HCT116 (cell line): ENCODE results near the gene PSMA8. TPM values are rescaled to one million over a fixed set of nuclear protein-coding genes. Genes with fewer than 3 reads are reported as not detected.

Experiments used
- ATAC-seq: fragments of 200-7000 bp; cut with Tn5 transposase; 2 replicates; pipeline ENCODE4 v1.9.1; 2020; ENCODE audit warnings: mild to moderate bottlenecking, moderate library complexity
- BruUV-seq: library from RNA; stranded (reverse); fragments of 400-500 nt; replicated peaks from 2 replicates; lab custom pipeline; 2021; lab: Mats Ljungman, UMichigan
- CTCF ChIA-PET: fragments of 300-600 bp; sonication (Branson Sonifier 250); formaldehyde crosslinking; loops from one replicate; lab custom pipeline; 2021; ENCODE audit warnings: antibody characterized with exemption; lab: Charles Lee
- POLR2A ChIA-PET: fragments of 300-600, 350-600 bp; sonication (Branson Sonifier 250); formaldehyde crosslinking; loops from one replicate; lab custom pipeline; 2021; ENCODE audit warnings: antibody characterized with exemption; lab: Charles Lee
- RAD21 ChIA-PET, 2 experiments: fragments of 300-600 bp; sonication (Branson Sonifier 250); formaldehyde crosslinking; loops; one replicate each; lab custom pipeline; 2023; ENCODE audit warnings: low total read pairs in 2 of 2; ENCODE audit not compliant: uncharacterized antibody in 2 of 2, unreplicated experiment in 2 of 2, low non-redundant PET in 1 of 2; lab: Charles Lee
- DNase-seq: peaks from one replicate; pipeline ENCODE4 v3.0.0-alpha.2; 2010; ENCODE audit warnings: low read depth, low spot score
- H2AFZ ChIP-seq: fragments of 200-600 bp; shearing (Covaris generic), sonication (generic); 2 replicates; pipeline ENCODE4 v1.6.1; 2017; ENCODE audit warnings: low read depth, mixed run types, mixed read lengths, antibody characterized with exemption, low read length; ENCODE audit not compliant: poor library complexity, severe bottlenecking
- H3K27ac ChIP-seq: 2 replicates; pipeline ENCODE4 v1.5.1; 2012; ENCODE audit warnings: low read depth, low read length
- H3K27me3 ChIP-seq: fragments of 200-600 bp; sonication (generic); 2 replicates; pipeline ENCODE4 v1.6.1; 2016; ENCODE audit warnings: mixed run types, low read length, mixed read lengths; ENCODE audit not compliant: insufficient read depth
- H3K36me3 ChIP-seq, 2 experiments: fragments of 200-500 bp in 1 of 2; fragments of 200-600 bp in 1 of 2; sonication (Bioruptor generic) in 1 of 2; sonication (generic) in 1 of 2; 2 replicates each; pipeline versions ENCODE4 v1.5.1 to v1.6.1; 2014 to 2016; ENCODE audit warnings: low read length in 2 of 2, inconsistent platforms in 1 of 2, mixed read lengths in 1 of 2, mixed run types in 1 of 2; ENCODE audit not compliant: insufficient read depth in 2 of 2, control insufficient read depth in 1 of 2
- H3K4me1 ChIP-seq, 2 experiments: fragments of 200-600 bp in 1 of 2; sonication (generic) in 1 of 2; 2 replicates each; pipeline versions ENCODE4 v1.5.1 to v1.6.1; 2012 to 2017; ENCODE audit warnings: low read length in 2 of 2, inconsistent platforms in 1 of 2, mild to moderate bottlenecking in 1 of 2, mixed read lengths in 1 of 2, mixed run types in 1 of 2, moderate library complexity in 1 of 2; ENCODE audit not compliant: insufficient read depth in 2 of 2, control insufficient read depth in 1 of 2
- H3K4me2 ChIP-seq: fragments of 200-600 bp; sonication (generic); 2 replicates; pipeline ENCODE4 v1.6.1; 2017; ENCODE audit warnings: mixed run types, low read length, mixed read lengths
- H3K4me3 ChIP-seq, 2 experiments: fragments of 200-600 bp in 1 of 2; sonication (generic) in 1 of 2; replicated peaks in 1 of 2; 2 replicates each; pipeline ENCODE4 v1.5.1; 2011 to 2016; ENCODE audit warnings: low read length in 2 of 2, control low read depth in 1 of 2, low read depth in 1 of 2, mild to moderate bottlenecking in 1 of 2, mixed read lengths in 1 of 2, mixed run types in 1 of 2
- H3K79me2 ChIP-seq: fragments of 200-600 bp; sonication (generic); 2 replicates; pipeline ENCODE4 v1.6.1; 2017; ENCODE audit warnings: mild to moderate bottlenecking, mixed run types, low read length, moderate library complexity, mixed read lengths; ENCODE audit not compliant: insufficient read depth
- H3K9ac ChIP-seq: fragments of 200-600 bp; sonication (generic); 2 replicates; pipeline ENCODE4 v1.6.1; 2016; ENCODE audit warnings: low read length, mixed read lengths
- H3K9me2 ChIP-seq: fragments of 200-600 bp; sonication (generic), shearing (Covaris generic); 2 replicates; pipeline ENCODE4 v1.6.1; 2017; ENCODE audit warnings: mixed run types, mild to moderate bottlenecking, moderate library complexity; ENCODE audit not compliant: insufficient read depth
- H3K9me3 ChIP-seq, 2 experiments: fragments of 200-500 bp in 1 of 2; fragments of 200-600 bp in 1 of 2; sonication (Bioruptor generic) in 1 of 2; sonication (generic) in 1 of 2; 2 replicates each; pipeline ENCODE4 v1.6.1; 2014 to 2017; ENCODE audit warnings: low read length in 2 of 2, mixed read lengths in 2 of 2, inconsistent platforms in 1 of 2, low read depth in 1 of 2, mild to moderate bottlenecking in 1 of 2, mixed run types in 1 of 2, moderate library complexity in 1 of 2; ENCODE audit not compliant: control insufficient read depth in 1 of 2, insufficient read depth in 1 of 2
- H4K20me1 ChIP-seq: fragments of 200-600 bp; sonication (generic), shearing (Covaris generic); 2 replicates; pipeline ENCODE4 v1.6.1; 2017; ENCODE audit warnings: mixed run types, mild to moderate bottlenecking, moderate library complexity; ENCODE audit not compliant: insufficient read depth
- CBX3 ChIP-seq: IDR thresholded peaks from 2 replicates; pipeline ENCODE4 v1.6.1; 2012; ENCODE audit warnings: low read depth
- CTCF ChIP-seq, 3 experiments: fragments of 200-600 bp in 1 of 3; sonication (generic) in 1 of 3; IDR thresholded peaks in 2 of 3; conservative IDR thresholded peaks in 1 of 3; 2 replicates each; pipeline ENCODE4 v1.5.1; 2012 to 2017; ENCODE audit warnings: low read depth in 2 of 3, low read length in 2 of 3, antibody characterized with exemption in 1 of 3, borderline replicate concordance in 1 of 3, control low read depth in 1 of 3, mild to moderate bottlenecking in 1 of 3, mixed read lengths in 1 of 3, mixed run types in 1 of 3, moderate library complexity in 1 of 3; ENCODE audit not compliant: insufficient read depth in 1 of 3
- ELF1 ChIP-seq: IDR thresholded peaks from 2 replicates; pipeline ENCODE4 v1.6.1; 2012; ENCODE audit warnings: low read depth, borderline replicate concordance
- EZH2 ChIP-seq: fragments of 200-600 bp; sonication (generic); IDR thresholded peaks from 2 replicates; pipeline ENCODE4 v1.6.1; 2017; ENCODE audit warnings: antibody characterized with exemption, mixed run types
- EZH2phosphoT487 ChIP-seq: fragments of 200-600 bp; IDR thresholded peaks from 2 replicates; pipeline ENCODE4 v1.6.1; 2018; ENCODE audit warnings: antibody characterized with exemption, borderline replicate concordance
- FOSL1 ChIP-seq: IDR thresholded peaks from 2 replicates; pipeline ENCODE4 v1.6.1; 2012; ENCODE audit warnings: low read depth
- JUND ChIP-seq: IDR thresholded peaks from 2 replicates; pipeline ENCODE4 v1.6.1; 2012
- MAX ChIP-seq: IDR thresholded peaks from 2 replicates; pipeline ENCODE4 v1.6.1; 2012
- POLR2AphosphoS5 ChIP-seq: IDR thresholded peaks from 2 replicates; pipeline ENCODE4 v1.6.1; 2011; ENCODE audit warnings: mild to moderate bottlenecking, low read depth, low read length, moderate library complexity
- RAD21 ChIP-seq: IDR thresholded peaks from 2 replicates; pipeline ENCODE4 v1.6.1; 2012; ENCODE audit warnings: low read depth, mild to moderate bottlenecking
- REST ChIP-seq: IDR thresholded peaks from 2 replicates; pipeline ENCODE4 v1.6.1; 2012; ENCODE audit warnings: low read depth
- SRF ChIP-seq: IDR thresholded peaks from 2 replicates; pipeline ENCODE4 v1.6.1; 2012; ENCODE audit warnings: low read depth
- TCF7L2 ChIP-seq: IDR thresholded peaks from 2 replicates; pipeline ENCODE4 v1.7.0; 2011; ENCODE audit warnings: borderline replicate concordance, inconsistent platforms; ENCODE audit not compliant: insufficient read depth, insufficient read length; ENCODE audit errors: extremely low read depth
- YY1 ChIP-seq: IDR thresholded peaks from 2 replicates; pipeline ENCODE4 v1.6.1; 2011; ENCODE audit warnings: low read length, low read depth, moderate library complexity, mild to moderate bottlenecking; ENCODE audit not compliant: insufficient replicate concordance; ENCODE audit errors: extremely low read depth
- ZFX ChIP-seq: fragments of 450-650 bp; IDR thresholded peaks from 2 replicates; pipeline ENCODE4 v1.6.1; 2017
- ZNF274 ChIP-seq: fragments of 200-500 bp; sonication (Bioruptor generic); IDR thresholded peaks from 2 replicates; pipeline ENCODE4 v1.6.1; 2014; ENCODE audit warnings: mild to moderate bottlenecking, low read depth, low read length, inconsistent platforms
- intact Hi-C: fragments of 100-400 bp; cut with micrococcal nuclease; formaldehyde crosslinking; loops from 2 replicates; pipeline ENCODE4 v1.10.0; 2022
- total RNA-seq: library from RNA; stranded (reverse); gene quantifications from one replicate; pipeline ENCODE4 v1.2.1, GENCODE V29; 2021; ENCODE audit not compliant: unreplicated experiment

PSMA8 gene
- total RNA-seq, 1 experiment from 2014 or later = not detected

GRCh38 chr18:26086959-26087358 is 46.7 kb upstream of the PSMA8 start (continued):
- TF ChIP-seq REST (no peak), JUND (no peak)

GRCh38 chr18:26088487-26088886 is 45.2 kb upstream of the PSMA8 start:
- H3K4me3 ChIP-seq = peak overlapping the region in 1 of 2 experiments; percentile 68; a peak in 1 of 4 replicates
- H3K9me3 ChIP-seq = no peaks in the 10 kb centered on the region
- no peak overlapping the region for H3K9ac ChIP-seq
- intact Hi-C loops = no loop called here
- H3K4me2 ChIP-seq = peak overlapping the region; percentile 82; the same call in 1 of the 2 replicates
- H3K79me2 ChIP-seq = peaks cover 67% of the 10 kb centered on the region
- no peak overlapping the region for H2AFZ ChIP-seq
- CTCF ChIA-PET = no interaction called here
- peaks cover 10 to 18% of the 10 kb centered on the region in 2 experiments; a peak in 3 of 4 replicates for H3K4me1 ChIP-seq
- H3K27ac ChIP-seq = no peak overlapping the region
- no peaks in the 10 kb centered on the region for H3K27me3 ChIP-seq
- peaks cover 12 to 18% of the 10 kb centered on the region in 2 experiments for H3K36me3 ChIP-seq
- DNase-seq = no peak
- no peak for ATAC-seq
- POLR2A ChIA-PET = no interaction called here
- RAD21 ChIA-PET = interaction anchor here in 1 of 2 experiments (0.6 kb wide), 1 partner anchor 568 kb away, joined by 10 read pairs; no protein-coding TSS in a partner anchor
- no peaks in the 10 kb centered on the region; the same call in 1 of the 2 replicates for H4K20me1 ChIP-seq
- H3K9me2 ChIP-seq = no peaks in the 10 kb centered on the region
- no TSS peak for BruUV-seq
- TF ChIP-seq ELF1 = no peak
- no peak for TF ChIP-seq YY1
- TF ChIP-seq RAD21 = no peak
- no peak for TF ChIP-seq EZH2
- TF ChIP-seq TCF7L2 = no peak
- TF ChIP-seq ZFX = no peak
- TF ChIP-seq ZNF274 = no peak
- no peak for TF ChIP-seq EZH2phosphoT487
- no peak for TF ChIP-seq MAX
- TF ChIP-seq CTCF (IDR thresholded peaks at IDR 0.05 in 2 of 3, conservative IDR thresholded peaks at IDR 0.05 in 1 of 3; ENCODE audit: borderline replicate concordance in 1 of 3, insufficient read depth in 1 of 3, low read depth in 2 of 3, low read length in 2 of 3) = no peak
- TF ChIP-seq FOSL1 = no peak
- no peak for TF ChIP-seq SRF
- TF ChIP-seq CBX3 = no peak
- no peak for TF ChIP-seq POLR2AphosphoS5
- no peak for TF ChIP-seq REST
- TF ChIP-seq JUND = no peak
